Measurements from ENCODE around the gene SPOCD1. TPM values are rescaled to one million over a fixed set of nuclear protein-coding genes. Genes with fewer than 3 reads are reported as not detected.
A peak's percentile ranks its signal among the peaks of the same experiment; 100 is the strongest.

The SPOCD1 gene
- total RNA-seq, 1 donor from 2014 or later = 1.1 TPM

- no peak overlapping the region for H3K27ac Mint-ChIP-seq
- peaks cover 5% of the 10 kb centered on the region for H3K4me1 Mint-ChIP-seq (ENCODE audit: unreplicated experiment)
- no peaks in the 10 kb centered on the region for H3K36me3 Mint-ChIP-seq
- no peaks in the 10 kb centered on the region for H3K9me3 Mint-ChIP-seq
- TF ChIP-seq CTCF (conservative IDR thresholded peaks at IDR 0.05) = no peak
- peak overlapping the region; percentile 68 for H3K4me3 Mint-ChIP-seq
- no peak for DNase-seq (ENCODE audit: extremely low spot score, unreplicated experiment)
- H3K27me3 Mint-ChIP-seq = peaks cover 33% of the 10 kb centered on the region
Observed at GRCh38 chr1:31759298-31760023, 56.4 kb downstream of the SPOCD1 start.

DNA sequence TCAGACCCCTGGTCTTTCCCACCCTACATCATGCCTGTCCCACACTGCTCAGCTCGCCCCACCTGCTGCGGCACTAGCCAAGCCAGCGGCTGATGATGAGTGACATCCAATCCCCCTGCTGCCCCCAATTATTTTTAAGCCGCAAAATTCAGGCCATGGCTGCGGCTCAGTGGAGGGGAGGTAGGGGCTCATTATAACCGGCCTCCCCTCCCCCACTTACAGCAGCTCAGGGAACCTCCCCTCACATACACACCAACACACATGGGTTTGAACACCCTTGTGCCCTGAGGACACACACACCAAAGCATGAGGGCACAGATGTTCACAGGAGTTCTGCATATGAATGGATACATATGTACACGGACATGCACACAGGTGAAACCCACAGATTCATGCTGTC, 57.0 kb downstream of the SPOCD1 start:
- Mint-ChIP-seq H3K27ac (no peak overlapping the region), H3K4me1 (ENCODE audit: unreplicated experiment) (peaks cover 5% of the 10 kb centered on the region), H3K9me3 (no peaks in the 10 kb centered on the region), H3K27me3 (peaks cover 32% of the 10 kb centered on the region), H3K36me3 (no peaks in the 10 kb centered on the region), H3K4me3 (peak overlapping the region; percentile 23)
- TF ChIP-seq CTCF (conservative IDR thresholded peaks at IDR 0.05) = no peak
- no peak for DNase-seq (ENCODE audit: extremely low spot score, unreplicated experiment)

- peaks cover 5% of the 10 kb centered on the region for H3K4me1 Mint-ChIP-seq (ENCODE audit: unreplicated experiment)
- TF ChIP-seq CTCF (conservative IDR thresholded peaks at IDR 0.05) = no peak
- H3K36me3 Mint-ChIP-seq = no peaks in the 10 kb centered on the region
- DNase-seq (ENCODE audit: extremely low spot score, unreplicated experiment) = no peak
- no peak overlapping the region for H3K4me3 Mint-ChIP-seq
- H3K9me3 Mint-ChIP-seq = no peaks in the 10 kb centered on the region
- H3K27me3 Mint-ChIP-seq = peaks cover 26% of the 10 kb centered on the region
- H3K27ac Mint-ChIP-seq = no peak overlapping the region
Observed at GRCh38 chr1:31757989-31758388, 57.8 kb downstream of the SPOCD1 start.

- DNase-seq (ENCODE audit: extremely low spot score, unreplicated experiment) = no peak
- peaks cover 9% of the 10 kb centered on the region for H3K4me1 Mint-ChIP-seq (ENCODE audit: unreplicated experiment)
- no peak overlapping the region for H3K4me3 Mint-ChIP-seq
- H3K27me3 Mint-ChIP-seq = peaks cover 24% of the 10 kb centered on the region
- no peaks in the 10 kb centered on the region for H3K36me3 Mint-ChIP-seq
- no peak for TF ChIP-seq CTCF (conservative IDR thresholded peaks at IDR 0.05)
- H3K9me3 Mint-ChIP-seq = no peaks in the 10 kb centered on the region
- H3K27ac Mint-ChIP-seq = no peak overlapping the region
Observed at GRCh38 chr1:31757204-31757679, 58.6 kb downstream of the SPOCD1 start.

GRCh38 chr1:31756578-31756977, 59.2 kb downstream of the SPOCD1 start:
- no peaks in the 10 kb centered on the region for H3K36me3 Mint-ChIP-seq

More at GRCh38 chr1:31756578-31756977, 59.2 kb downstream of the SPOCD1 start:
- H3K4me3 Mint-ChIP-seq = no peak overlapping the region
- H3K27ac Mint-ChIP-seq = no peak overlapping the region
- no peak for TF ChIP-seq CTCF (conservative IDR thresholded peaks at IDR 0.05)
- H3K27me3 Mint-ChIP-seq = peaks cover 17% of the 10 kb centered on the region
- peaks cover 16% of the 10 kb centered on the region for H3K4me1 Mint-ChIP-seq (ENCODE audit: unreplicated experiment)
- DNase-seq (ENCODE audit: extremely low spot score, unreplicated experiment) = no peak
- H3K9me3 Mint-ChIP-seq = no peaks in the 10 kb centered on the region

Measured in type B pancreatic cell (in vitro differentiated cells).